ENCODE data around the gene EPHB4.

- TF ChIP-seq CTCF (IDR thresholded peaks at IDR 0.05): no peak
- TF ChIP-seq POLR2A (IDR thresholded peaks at IDR 0.05; ENCODE audit: low read depth): no peak
- no peak for TF ChIP-seq EP300 (IDR thresholded peaks at IDR 0.05)
- no peak for TF ChIP-seq POLR2AphosphoS5 (IDR thresholded peaks at IDR 0.05)
These were observed 15.8 kb downstream of the EPHB4 start for GRCh38 chr7:100811480-100811879.

Data from esophagus muscularis mucosa (tissue), 4 donors.